Uterus (tissue), 4 donors: ENCODE measurements around the gene TNFRSF11A. TPM values are rescaled to one million over a fixed set of nuclear protein-coding genes. Genes with fewer than 3 reads are reported as not detected.

Experiments used
- DNase-seq, 2 donors: peaks; one replicate each; pipeline ENCODE4 v3.0.0-alpha.2; 2019 to 2020
- H3K27ac ChIP-seq, 2 donors: fragments of 200-600 bp; sonication (generic); 1 replicate in 1 of 2; 2 replicates in 1 of 2; pipeline ENCODE4 v1.5.1; 2016 to 2018
- H3K27me3 ChIP-seq, 2 donors: fragments of 200-600 bp; sonication (generic); one replicate each; pipeline ENCODE4 v1.5.1; 2018 to 2019; ENCODE audit warnings: control low read depth in 1 of 2
- H3K36me3 ChIP-seq, 2 donors: fragments of 200-600 bp; sonication (generic); one replicate each; pipeline ENCODE4 v1.5.1; 2019; ENCODE audit warnings: control low read depth in 1 of 2
- H3K4me1 ChIP-seq, 2 donors: fragments of 200-600 bp; sonication (generic); one replicate each; pipeline ENCODE4 v1.5.1; 2018 to 2019; ENCODE audit warnings: control low read depth in 1 of 2
- H3K4me3 ChIP-seq, 2 donors: fragments of 200-600 bp; sonication (generic); 1 replicate in 1 of 2; 2 replicates in 1 of 2; pipeline ENCODE4 v1.5.1; 2018 to 2019; ENCODE audit warnings: mild to moderate bottlenecking in 1 of 2
- H3K9me3 ChIP-seq, 2 donors: fragments of 200-600 bp; sonication (generic); one replicate each; pipeline ENCODE4 v1.5.1; 2019; ENCODE audit warnings: control low read depth in 1 of 2
- POLR2A ChIP-seq, 2 donors: fragments of 450-650 bp; IDR thresholded peaks; one replicate each; pipeline ENCODE4 v1.6.1; 2016; ENCODE audit warnings: antibody characterized with exemption in 2 of 2, mild to moderate bottlenecking in 1 of 2, moderate library complexity in 1 of 2
- intact Hi-C: fragments of 100-400 bp; cut with DNase I; formaldehyde crosslinking; loops from one replicate; pipeline ENCODE4 v1.15.1; 2023; ENCODE audit warnings: low total_unique reads
- total RNA-seq, 4 donors: library from RNA; depleted of rRNA in 3 of 4; stranded (reverse); fragments of >200 nt in 3 of 4; gene quantifications; one replicate each; pipeline versions ENCODE4 v1.1.0 to v1.2.4, GENCODE V29; 2014 to 2023
- TF ChIP-seq, protein P1 (sequence below), 4 experiments: fragments of 200-600 bp in 2 of 4; fragments of 450-650 bp in 2 of 4; sonication (generic) in 2 of 4; IDR thresholded peaks; one replicate each; pipeline ENCODE4 v1.5.1; 2016 to 2019; ENCODE audit warnings: antibody characterized with exemption in 4 of 4, mild to moderate bottlenecking in 2 of 4, moderate library complexity in 1 of 4
- donor health status: DM: yes; HTN: yes; CAD: no.

TNFRSF11A gene
- total RNA-seq, 4 donors from 2014 or later: 0.26 to 7.4 (median 5.1) TPM

DNA sequence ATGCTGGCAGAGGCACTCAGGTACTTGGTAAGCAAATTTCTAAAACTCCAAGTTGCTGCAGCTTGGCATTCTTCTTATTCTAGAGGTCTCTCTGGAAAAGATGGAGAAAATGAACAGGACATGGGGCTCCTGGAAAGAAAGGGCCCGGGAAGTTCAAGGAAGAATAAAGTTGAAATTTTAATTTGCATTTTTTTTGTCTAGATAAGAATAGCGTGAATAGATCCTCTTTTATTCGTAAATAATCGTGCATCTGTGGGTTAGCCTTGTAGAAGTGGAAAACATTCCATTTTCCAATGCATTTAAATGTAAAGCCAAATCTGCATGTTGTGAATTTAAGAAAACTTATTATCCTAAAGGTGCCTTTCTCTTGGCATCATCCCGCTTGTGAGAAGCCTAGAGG lies 61.0 kb downstream of the TNFRSF11A start:
- Histone ChIP-seq H3K4me1 (no peaks in the 10 kb centered on the region), H3K27ac (no peak overlapping the region), H3K36me3 (no peaks in the 10 kb centered on the region), H3K27me3 (no peaks in the 10 kb centered on the region), H3K9me3 (no peaks in the 10 kb centered on the region), H3K4me3 (no peak overlapping the region)
- DNase-seq: no peak
- TF ChIP-seq, protein P1, sequence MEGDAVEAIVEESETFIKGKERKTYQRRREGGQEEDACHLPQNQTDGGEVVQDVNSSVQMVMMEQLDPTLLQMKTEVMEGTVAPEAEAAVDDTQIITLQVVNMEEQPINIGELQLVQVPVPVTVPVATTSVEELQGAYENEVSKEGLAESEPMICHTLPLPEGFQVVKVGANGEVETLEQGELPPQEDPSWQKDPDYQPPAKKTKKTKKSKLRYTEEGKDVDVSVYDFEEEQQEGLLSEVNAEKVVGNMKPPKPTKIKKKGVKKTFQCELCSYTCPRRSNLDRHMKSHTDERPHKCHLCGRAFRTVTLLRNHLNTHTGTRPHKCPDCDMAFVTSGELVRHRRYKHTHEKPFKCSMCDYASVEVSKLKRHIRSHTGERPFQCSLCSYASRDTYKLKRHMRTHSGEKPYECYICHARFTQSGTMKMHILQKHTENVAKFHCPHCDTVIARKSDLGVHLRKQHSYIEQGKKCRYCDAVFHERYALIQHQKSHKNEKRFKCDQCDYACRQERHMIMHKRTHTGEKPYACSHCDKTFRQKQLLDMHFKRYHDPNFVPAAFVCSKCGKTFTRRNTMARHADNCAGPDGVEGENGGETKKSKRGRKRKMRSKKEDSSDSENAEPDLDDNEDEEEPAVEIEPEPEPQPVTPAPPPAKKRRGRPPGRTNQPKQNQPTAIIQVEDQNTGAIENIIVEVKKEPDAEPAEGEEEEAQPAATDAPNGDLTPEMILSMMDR (IDR thresholded peaks at IDR 0.05): no peak
- no peak for TF ChIP-seq POLR2A (IDR thresholded peaks at IDR 0.05)
- intact Hi-C loops: no loop called here

DNA sequence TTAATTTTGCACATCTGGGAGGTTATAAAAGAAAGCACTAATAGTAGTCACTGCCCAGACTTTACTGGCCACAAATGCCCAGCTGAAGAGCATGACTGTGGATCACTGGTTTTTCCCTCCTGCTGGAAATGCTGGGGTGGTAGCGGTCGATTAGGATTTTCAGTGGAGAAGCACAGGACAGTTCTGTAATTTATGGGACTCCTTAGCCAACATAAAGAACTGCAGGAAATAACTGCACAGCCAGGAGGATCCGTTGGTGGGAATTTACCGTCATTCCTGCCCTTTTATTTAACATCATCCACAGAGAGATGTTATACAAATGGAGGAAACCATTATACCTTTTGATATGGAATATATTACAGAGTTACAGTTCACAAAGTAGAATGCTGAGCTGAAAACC lies 61.5 kb downstream of the TNFRSF11A start:
- H3K9me3 ChIP-seq: no peaks in the 10 kb centered on the region
- H3K36me3 ChIP-seq: no peaks in the 10 kb centered on the region
- H3K27me3 ChIP-seq: no peaks in the 10 kb centered on the region
- TF ChIP-seq POLR2A (IDR thresholded peaks at IDR 0.05): no peak
- TF ChIP-seq, protein P1 (IDR thresholded peaks at IDR 0.05): no peak
- intact Hi-C loops: no loop called here
- no peak overlapping the region for H3K27ac ChIP-seq
- H3K4me3 ChIP-seq: no peak overlapping the region
- no peaks in the 10 kb centered on the region for H3K4me1 ChIP-seq
- DNase-seq: no peak

DNA sequence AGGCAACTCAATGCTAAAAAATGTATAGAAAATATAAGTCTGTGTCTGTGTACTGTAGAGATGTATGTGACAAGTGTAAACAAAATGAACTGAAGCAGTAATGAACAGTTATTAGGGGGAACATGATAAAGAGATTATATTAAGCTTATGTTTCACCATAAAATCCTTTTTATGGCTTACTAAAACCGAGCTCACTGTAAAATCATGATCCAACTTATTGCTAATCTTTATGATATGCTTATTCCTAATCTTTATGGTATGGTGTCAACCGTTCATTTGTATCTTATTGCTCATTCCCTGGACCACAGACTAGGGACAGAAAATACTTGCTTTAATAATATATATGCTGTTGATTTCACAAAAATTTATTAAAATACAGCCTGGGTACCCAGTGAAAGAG lies 62.1 kb downstream of the TNFRSF11A start:
- Histone ChIP-seq H3K27me3 (no peaks in the 10 kb centered on the region), H3K4me3 (no peak overlapping the region), H3K4me1 (no peaks in the 10 kb centered on the region), H3K9me3 (no peaks in the 10 kb centered on the region), H3K36me3 (no peaks in the 10 kb centered on the region), H3K27ac (no peak overlapping the region)
- no peak for DNase-seq
- no peak for TF ChIP-seq POLR2A (IDR thresholded peaks at IDR 0.05)
- TF ChIP-seq, protein P1 (IDR thresholded peaks at IDR 0.05): no peak
- intact Hi-C loops: no loop called here

DNA sequence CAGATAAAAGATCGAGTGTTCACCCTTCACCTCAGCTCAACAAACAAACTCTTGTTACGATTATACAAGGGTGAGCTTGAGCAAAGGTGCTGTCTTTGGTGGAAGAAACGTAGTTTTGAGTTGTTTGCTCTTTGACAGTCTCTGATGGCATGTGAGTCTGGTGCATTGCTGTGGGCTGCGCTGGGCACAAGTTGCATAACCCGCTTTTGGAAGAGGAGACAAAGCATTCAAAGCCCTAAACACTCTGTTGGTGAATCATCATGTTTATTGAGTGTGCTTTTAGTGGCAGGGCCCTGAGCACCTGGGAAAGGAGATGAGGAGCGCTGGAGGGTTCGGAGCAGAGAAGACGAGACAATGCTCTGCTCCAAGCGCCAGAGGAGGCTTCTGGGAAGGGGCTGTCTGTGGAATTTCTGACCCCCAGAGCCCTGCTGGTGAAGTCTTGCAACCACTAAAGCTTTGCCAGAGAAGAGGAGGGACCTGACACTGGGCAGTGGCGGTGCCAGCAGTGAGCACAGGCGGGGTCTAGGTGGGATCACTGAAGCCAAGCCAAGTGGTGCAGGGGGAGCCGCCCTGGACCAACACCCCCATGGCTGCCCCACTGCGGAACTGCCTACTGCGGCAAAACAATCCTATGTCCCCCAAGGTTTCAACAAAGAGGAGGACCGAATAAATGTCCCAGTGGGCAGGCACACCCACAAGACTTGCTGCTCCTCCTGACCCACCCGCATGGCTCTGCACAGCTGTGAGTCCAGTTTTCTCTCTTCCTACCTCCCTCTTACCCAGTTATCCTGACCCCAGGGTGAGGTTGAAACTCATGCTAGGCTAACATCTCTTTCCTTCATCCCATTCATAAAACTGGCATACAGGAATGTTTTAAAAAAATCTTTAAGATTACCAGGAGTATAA lies 64.0 kb downstream of the TNFRSF11A start:
- no peak for TF ChIP-seq POLR2A (IDR thresholded peaks at IDR 0.05)
- TF ChIP-seq, protein P1 (IDR thresholded peaks at IDR 0.05): no peak
- intact Hi-C loops: no loop called here
- no peak overlapping the region for H3K27ac ChIP-seq

DNA sequence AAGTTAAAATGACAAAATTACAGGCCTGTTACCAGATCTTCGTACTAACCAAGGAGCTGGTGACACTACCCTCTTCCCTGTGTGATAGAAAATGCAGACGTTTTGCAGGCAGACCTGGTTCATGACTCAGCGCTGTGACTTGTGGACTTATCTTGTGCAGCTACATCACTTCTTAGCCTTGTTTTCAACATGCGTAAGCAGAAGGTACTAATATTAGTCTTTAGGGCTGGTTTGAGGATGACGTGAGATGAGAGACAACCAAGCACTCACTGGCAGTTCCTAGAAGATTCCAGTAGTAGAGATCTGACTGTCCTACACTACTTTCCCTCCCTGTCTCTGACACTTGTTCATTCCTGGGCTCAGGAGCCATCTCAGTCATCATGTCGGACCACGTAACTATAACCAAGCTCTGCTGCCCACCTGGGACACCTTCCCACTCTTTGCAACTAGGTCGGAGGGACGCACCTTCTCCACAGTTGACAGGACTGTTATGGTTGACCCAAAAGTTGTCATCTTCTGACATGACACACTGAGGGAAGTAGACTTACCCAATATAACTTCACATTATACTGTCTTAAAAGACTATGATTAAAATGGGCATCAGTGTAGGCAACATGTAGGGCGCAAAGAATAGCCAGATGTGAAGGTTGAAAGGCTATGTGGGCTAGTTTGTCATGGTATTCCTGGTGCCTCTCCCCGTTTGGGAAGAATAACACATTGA lies 64.8 kb downstream of the TNFRSF11A start:
- no peaks in the 10 kb centered on the region for H3K27me3 ChIP-seq
- no peak overlapping the region for H3K27ac ChIP-seq
- no peaks in the 10 kb centered on the region for H3K9me3 ChIP-seq
- DNase-seq: no peak
- intact Hi-C loops: no loop called here
- no peak overlapping the region for H3K4me3 ChIP-seq
- no peaks in the 10 kb centered on the region for H3K4me1 ChIP-seq
- H3K36me3 ChIP-seq: no peaks in the 10 kb centered on the region
- TF ChIP-seq, protein P1 (IDR thresholded peaks at IDR 0.05): no peak

More for the DNA sequence above, 64.0 kb downstream of the TNFRSF11A start:
- no peaks in the 10 kb centered on the region for H3K36me3 ChIP-seq
- no peak overlapping the region for H3K4me3 ChIP-seq
- no peaks in the 10 kb centered on the region for H3K4me1 ChIP-seq
- no peaks in the 10 kb centered on the region for H3K9me3 ChIP-seq
- no peaks in the 10 kb centered on the region for H3K27me3 ChIP-seq
- DNase-seq: no peak
